Measurements from ENCODE around the gene ACBD7.

GRCh38 chr10:15083674-15084501, 4.7 kb downstream of the ACBD7 start:
- TF ChIP-seq POLR2AphosphoS5 (IDR thresholded peaks at IDR 0.05; ENCODE audit: low read depth, low read length) (no peak), CTCF (IDR thresholded peaks at IDR 0.05) (no peak)

All from Panc1 (cell line).